Measurements from ENCODE around the gene MUC15.

MUC15 gene

GRCh38 chr11:26572770-26573402, 823 bp upstream of the MUC15 start:
- no peak for DNase-seq

GRCh38 chr11:26569646-26570045, 2.4 kb downstream of the MUC15 start:
- no peak for DNase-seq

- no peak for DNase-seq
These were observed 13.9 kb downstream of the MUC15 start for GRCh38 chr11:26558190-26558589.

GRCh38 chr11:26557666-26558065, 14.4 kb downstream of the MUC15 start:
- no peak for DNase-seq

GRCh38 chr11:26556582-26556981, 15.5 kb downstream of the MUC15 start:
- DNase-seq, result no peak

GRCh38 chr11:26554455-26554854, 17.6 kb downstream of the MUC15 start:
- no peak for DNase-seq

- no peak for DNase-seq
These were observed 18.9 kb downstream of the MUC15 start for GRCh38 chr11:26553182-26553581.

GRCh38 chr11:26551186-26551801, 20.8 kb downstream of the MUC15 start:
- DNase-seq, result no peak

GRCh38 chr11:26550022-26550421, 22.0 kb downstream of the MUC15 start:
- no peak for DNase-seq

GRCh38 chr11:26549176-26549575, 22.9 kb downstream of the MUC15 start:
- no peak for DNase-seq

GRCh38 chr11:26541870-26542269, 30.2 kb downstream of the MUC15 start:
- no peak for DNase-seq

- no peak for DNase-seq
These were observed 32.5 kb downstream of the MUC15 start for GRCh38 chr11:26539517-26539916.

GRCh38 chr11:26537341-26537740, 34.7 kb downstream of the MUC15 start:
- no peak for DNase-seq

GRCh38 chr11:26527685-26528084, 44.4 kb downstream of the MUC15 start:
- DNase-seq, result no peak

GRCh38 chr11:26522912-26523610, 49.0 kb downstream of the MUC15 start:
- DNase-seq, result no peak

- DNase-seq, result no peak
These were observed 52.6 kb downstream of the MUC15 start for GRCh38 chr11:26519469-26519868.

GRCh38 chr11:26512196-26512595, 59.9 kb downstream of the MUC15 start:
- DNase-seq, result no peak

- no peak for DNase-seq
These were observed 61.3 kb downstream of the MUC15 start for GRCh38 chr11:26510756-26511155.

- no peak for DNase-seq
These were observed 61.9 kb downstream of the MUC15 start for GRCh38 chr11:26510164-26510563.

All from activated CD4-positive, CD25-positive, alpha-beta regulatory T cell treated with anti-CD3 and anti-CD28 coated beads, Interleukin-2, amount 50 U/mL, for 72 hours (primary cell).